Measurements from ENCODE around the gene PPM1A. TPM values are rescaled to one million over a fixed set of nuclear protein-coding genes. Genes with fewer than 3 reads are reported as not detected.
A peak's percentile ranks its signal among the peaks of the same experiment; 100 is the strongest.

The PPM1A gene
- total and polyA plus RNA-seq, 2 donors (not counting 1 experiment from before 2014, with no cell fraction given): 15.5 to 59.0 TPM

GRCh38 chr14:60332046-60332399 is 83.0 kb downstream of the PPM1A start:
- H2AFZ ChIP-seq (ENCODE audit: insufficient read depth, low read depth, low read length, poor library complexity, severe bottlenecking): peak overlapping the region; percentile 97
- ATAC-seq (ENCODE audit: low read depth) (no peak), DNase-seq (no peak)
- H3K9ac ChIP-seq (ENCODE audit: low read length): peak overlapping the region; percentile 75
- ChIA-PET CTCF (interaction anchor here (0.7 to 5.2 kb wide), 22 partner anchors 10 to 920 kb away, joined by 3 to 37 read pairs (median 4); partner anchors contain the start of genes JKAMP, L3HYPDH and PPM1A), POLR2A (interaction anchor here (0.7 to 1.3 kb wide), 2 partner anchors 83 to 167 kb away, joined by 3 read pairs; partner anchors contain the start of genes DHRS7 and PPM1A)
- Mint-ChIP-seq H3K9me3 (ENCODE audit: insufficient read depth) (no peaks in the 10 kb centered on the region), H3K27ac (peak overlapping the region; percentile 71), H3K4me1 (peaks cover 22% of the 10 kb centered on the region), H3K4me3 (peak overlapping the region; percentile 90), H3K27me3 (peaks cover 27% of the 10 kb centered on the region)
- H3K4me2 ChIP-seq (replicated peaks; ENCODE audit: low read depth, low read length, poor library complexity, severe bottlenecking): peak overlapping the region; percentile 89
- TF ChIP-seq CTCF (IDR thresholded peaks at IDR 0.05): peak; percentile 69
- TF ChIP-seq EZH2 (IDR thresholded peaks at IDR 0.05; ENCODE audit: borderline replicate concordance, insufficient read depth, low read depth, low read length, poor library complexity, severe bottlenecking): no peak
- no peaks in the 10 kb centered on the region for H4K20me1 ChIP-seq (ENCODE audit: control insufficient read depth, insufficient read depth, low read length, poor library complexity, severe bottlenecking)
- H3K4me1 ChIP-seq (ENCODE audit: control insufficient read depth in 2 of 2, insufficient read depth in 2 of 2, low read length in 2 of 2): peaks cover 13 to 17% of the 10 kb centered on the region in 2 donors
- H3K27ac ChIP-seq (ENCODE audit: low read length in 2 of 2): peak overlapping the region; percentile 63 to 68
- H3K4me3 ChIP-seq (ENCODE audit: control extremely low read depth in 1 of 5, extremely low read depth in 1 of 5, insufficient read depth in 1 of 5, low read depth in 2 of 5, low read length in 4 of 5): peak overlapping the region; percentile 49 to 87 (median 73)
- H3K36me3 ChIP-seq (replicated peaks in 1 of 2; ENCODE audit: control extremely low read depth in 1 of 2, control insufficient read depth in 1 of 2, extremely low read depth in 1 of 2, insufficient read depth in 2 of 2, low read length in 1 of 2): no peaks in the 10 kb centered on the region
- no peaks in the 10 kb centered on the region for H3K79me2 ChIP-seq (ENCODE audit: control insufficient read depth, insufficient read depth, low read length)
- intact Hi-C loops (cut with micrococcal nuclease): loop anchor here (5.0 to 10.0 kb wide), 4 partner anchors 147 to 920 kb away; partner anchors contain the start of genes JKAMP and L3HYPDH
- no CpG with 5 or more reads among the region's 2 CpGs for WGBS (ENCODE audit: insufficient coverage)
- peaks cover 0 to 17% (median 4%) of the 10 kb centered on the region in 4 experiments for H3K27me3 ChIP-seq (replicated peaks in 1 of 4; ENCODE audit: control extremely low read depth in 1 of 4, control insufficient read depth in 3 of 4, insufficient read depth in 4 of 4, low read length in 3 of 4)
- H3K9me3 ChIP-seq (ENCODE audit: control extremely low read depth in 1 of 3, control insufficient read depth in 2 of 3, insufficient read depth in 1 of 3, low read length in 2 of 3): no peaks in the 10 kb centered on the region

- H3K27ac Mint-ChIP-seq: no peak overlapping the region
These were observed 83.8 kb downstream of the PPM1A start for GRCh38 chr14:60332869-60333268.

More at GRCh38 chr14:60332869-60333268, 83.8 kb downstream of the PPM1A start:
- ATAC-seq (ENCODE audit: low read depth): no peak
- Histone ChIP-seq H3K27me3 (replicated peaks in 1 of 4; ENCODE audit: control extremely low read depth in 1 of 4, control insufficient read depth in 3 of 4, insufficient read depth in 4 of 4, low read length in 3 of 4) (peaks cover 0 to 17% (median 4%) of the 10 kb centered on the region in 4 experiments), H3K4me1 (ENCODE audit: control insufficient read depth in 2 of 2, insufficient read depth in 2 of 2, low read length in 2 of 2) (peaks cover 10 to 14% of the 10 kb centered on the region in 2 donors), H3K36me3 (replicated peaks in 1 of 2; ENCODE audit: control extremely low read depth in 1 of 2, control insufficient read depth in 1 of 2, extremely low read depth in 1 of 2, insufficient read depth in 2 of 2, low read length in 1 of 2) (no peaks in the 10 kb centered on the region), H3K9ac (ENCODE audit: low read length) (no peak overlapping the region), H3K79me2 (ENCODE audit: control insufficient read depth, insufficient read depth, low read length) (no peaks in the 10 kb centered on the region), H4K20me1 (ENCODE audit: control insufficient read depth, insufficient read depth, low read length, poor library complexity, severe bottlenecking) (no peaks in the 10 kb centered on the region), H3K4me2 (replicated peaks; ENCODE audit: low read depth, low read length, poor library complexity, severe bottlenecking) (no peak overlapping the region), H3K9me3 (ENCODE audit: control extremely low read depth in 1 of 3, control insufficient read depth in 2 of 3, insufficient read depth in 1 of 3, low read length in 2 of 3) (no peaks in the 10 kb centered on the region), H3K27ac (ENCODE audit: low read length in 2 of 2) (no peak overlapping the region), H3K4me3 (ENCODE audit: control extremely low read depth in 1 of 5, extremely low read depth in 1 of 5, insufficient read depth in 1 of 5, low read depth in 2 of 5, low read length in 4 of 5) (no peak overlapping the region), H2AFZ (ENCODE audit: insufficient read depth, low read depth, low read length, poor library complexity, severe bottlenecking) (no peak overlapping the region)
- ChIA-PET CTCF (interaction anchor here (0.7 to 5.2 kb wide), 7 partner anchors 11 to 919 kb away, joined by 3 to 37 read pairs (median 8); no protein-coding TSS in a partner anchor), POLR2A (no interaction called here)
- no peaks in the 10 kb centered on the region for H3K9me3 Mint-ChIP-seq (ENCODE audit: insufficient read depth)
- intact Hi-C loops (cut with micrococcal nuclease): loop anchor here (5.0 to 10.0 kb wide), 4 partner anchors 148 to 919 kb away; partner anchors contain the start of genes JKAMP and L3HYPDH
- TF ChIP-seq CTCF (IDR thresholded peaks at IDR 0.05) (no peak), EZH2 (IDR thresholded peaks at IDR 0.05; ENCODE audit: borderline replicate concordance, insufficient read depth, low read depth, low read length, poor library complexity, severe bottlenecking) (no peak)
- H3K4me3 Mint-ChIP-seq: no peak overlapping the region
- no CpG with 5 or more reads among the region's 5 CpGs for WGBS (ENCODE audit: insufficient coverage)
- peaks cover 36% of the 10 kb centered on the region for H3K27me3 Mint-ChIP-seq
- no peak for DNase-seq
- peaks cover 16% of the 10 kb centered on the region for H3K4me1 Mint-ChIP-seq

Data from B cell (primary cell).